Caki2 (cell line): ENCODE measurements around the gene APP. TPM values are rescaled to one million over a fixed set of nuclear protein-coding genes. Genes with fewer than 3 reads are reported as not detected.

Experiments used
- DNase-seq: peaks from one replicate; pipeline ENCODE4 v3.0.0-alpha.2; 2015; ENCODE audit warnings: low read depth
- in situ Hi-C: cut with HindIII; loops from 2 replicates; pipeline ENCODE4 v1.10.0; 2016; ENCODE audit warnings: low sequenced_read_pairs, low pct_unique_long_range_greater_than_20kb, mixed read lengths
- total RNA-seq: library from RNA; depleted of rRNA; stranded (reverse); fragments of >200 nt; shearing (Covaris generic); gene quantifications from 2 replicates; pipeline ENCODE4 v1.2.3, GENCODE V29; 2014; ENCODE audit warnings: low replicate concordance

APP gene
- total RNA-seq, 1 experiment from 2014 or later: 842 TPM

DNA sequence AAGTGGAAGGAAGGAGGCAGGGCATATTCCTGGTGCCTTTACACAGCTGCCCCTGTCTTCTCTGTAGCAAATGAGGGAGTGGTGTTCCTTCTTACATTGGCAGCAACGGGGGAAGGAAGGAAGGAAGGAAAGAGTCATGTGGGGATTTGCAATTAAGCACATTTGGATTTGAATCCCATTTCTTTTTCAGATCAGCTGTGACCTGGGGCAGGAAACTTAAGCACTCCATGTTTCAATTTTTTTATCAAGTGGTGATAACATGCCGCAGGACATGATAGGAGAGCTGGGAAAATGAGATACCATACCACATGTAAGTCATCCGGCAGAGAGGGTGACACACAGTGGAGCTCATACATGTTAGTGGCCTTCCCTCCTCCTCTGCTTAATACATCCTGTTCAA lies 186.8 kb downstream of the APP start:
- DNase-seq: no peak
- in situ Hi-C loops: no loop called here

- DNase-seq: no peak
- in situ Hi-C loops: no loop called here
These were observed 189.9 kb downstream of the APP start for GRCh38 chr21:25980710-25981109.

- in situ Hi-C loops: no loop called here
- no peak for DNase-seq
These were observed 190.5 kb downstream of the APP start for GRCh38 chr21:25979845-25980616.

DNA sequence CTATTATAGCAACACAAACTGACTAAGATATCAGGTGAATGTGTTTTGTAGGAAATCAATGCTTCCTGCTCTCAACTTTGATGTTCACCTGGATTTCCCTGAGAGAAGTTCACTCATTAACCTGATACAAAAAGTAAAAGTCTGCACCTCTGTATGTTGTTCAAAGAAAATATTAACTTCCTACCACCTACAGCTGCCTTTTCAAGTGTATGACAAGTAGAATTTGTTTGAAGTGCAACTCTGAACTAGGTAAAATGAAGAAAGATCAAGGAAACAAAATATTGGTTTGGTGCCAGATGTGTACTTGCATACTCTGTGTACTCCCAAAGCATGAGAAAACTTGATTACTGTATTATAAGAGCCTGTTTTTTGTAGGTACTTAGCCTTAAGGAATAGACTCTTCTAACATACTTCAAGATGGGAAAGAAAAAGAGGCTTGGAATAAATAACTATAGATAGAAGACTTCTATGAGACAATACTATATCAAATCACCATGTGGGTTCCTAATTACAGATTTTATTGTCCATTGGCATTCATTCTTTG lies 193.4 kb downstream of the APP start:
- in situ Hi-C loops: no loop called here
- DNase-seq: no peak

DNA sequence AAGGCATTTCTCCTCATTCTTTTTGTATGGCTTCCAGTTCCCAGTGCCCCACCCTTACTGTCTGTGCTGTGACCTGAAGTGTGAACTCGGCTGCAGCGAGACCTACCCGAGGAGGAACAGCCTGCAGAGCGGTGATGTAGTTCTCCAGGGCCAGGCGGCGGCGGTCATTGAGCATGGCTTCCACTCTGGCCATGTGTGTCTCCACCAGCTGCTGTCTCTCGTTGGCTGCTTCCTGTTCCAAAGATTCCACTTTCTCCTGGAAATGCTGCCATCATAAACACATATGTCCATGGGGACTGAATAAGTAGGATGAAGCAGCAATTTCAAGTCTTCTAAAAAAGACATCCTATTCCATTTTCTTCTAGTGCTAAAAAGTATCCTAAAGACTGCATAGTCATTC lies 195.6 kb downstream of the APP start:
- no peak for DNase-seq
- in situ Hi-C loops: no loop called here

- in situ Hi-C loops: no loop called here
- no peak for DNase-seq
These were observed 200.2 kb downstream of the APP start for GRCh38 chr21:25970254-25970930.

DNA sequence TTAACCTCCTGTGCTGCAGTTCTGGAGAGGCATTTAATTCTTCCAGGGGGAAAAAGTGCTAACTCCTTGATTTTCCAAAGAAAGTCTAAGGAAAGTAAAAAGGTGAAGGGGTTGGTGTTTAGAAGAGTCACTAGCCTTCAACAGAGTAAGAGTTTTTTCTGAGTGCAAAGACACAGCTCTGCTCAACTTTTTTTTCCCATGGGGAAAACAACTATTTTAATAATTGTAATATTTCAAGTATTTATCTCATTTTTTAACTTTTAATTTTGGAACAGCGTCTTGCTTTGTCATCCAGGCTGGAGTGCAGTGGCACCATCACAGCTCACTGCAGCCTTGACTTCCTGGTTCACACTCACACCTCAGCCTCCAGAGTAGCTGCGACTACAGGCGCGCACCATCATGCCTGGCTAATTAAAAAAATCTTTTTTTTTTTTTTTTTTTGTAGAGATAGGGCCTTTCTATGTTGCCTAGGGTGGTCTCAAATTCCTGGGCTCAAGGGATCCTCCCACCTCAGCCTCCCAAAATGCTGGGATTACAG lies 202.6 kb downstream of the APP start:
- in situ Hi-C loops: no loop called here
- DNase-seq: no peak

GRCh38 chr21:25967181-25967900 lies 203.2 kb downstream of the APP start:
- DNase-seq: no peak

DNA sequence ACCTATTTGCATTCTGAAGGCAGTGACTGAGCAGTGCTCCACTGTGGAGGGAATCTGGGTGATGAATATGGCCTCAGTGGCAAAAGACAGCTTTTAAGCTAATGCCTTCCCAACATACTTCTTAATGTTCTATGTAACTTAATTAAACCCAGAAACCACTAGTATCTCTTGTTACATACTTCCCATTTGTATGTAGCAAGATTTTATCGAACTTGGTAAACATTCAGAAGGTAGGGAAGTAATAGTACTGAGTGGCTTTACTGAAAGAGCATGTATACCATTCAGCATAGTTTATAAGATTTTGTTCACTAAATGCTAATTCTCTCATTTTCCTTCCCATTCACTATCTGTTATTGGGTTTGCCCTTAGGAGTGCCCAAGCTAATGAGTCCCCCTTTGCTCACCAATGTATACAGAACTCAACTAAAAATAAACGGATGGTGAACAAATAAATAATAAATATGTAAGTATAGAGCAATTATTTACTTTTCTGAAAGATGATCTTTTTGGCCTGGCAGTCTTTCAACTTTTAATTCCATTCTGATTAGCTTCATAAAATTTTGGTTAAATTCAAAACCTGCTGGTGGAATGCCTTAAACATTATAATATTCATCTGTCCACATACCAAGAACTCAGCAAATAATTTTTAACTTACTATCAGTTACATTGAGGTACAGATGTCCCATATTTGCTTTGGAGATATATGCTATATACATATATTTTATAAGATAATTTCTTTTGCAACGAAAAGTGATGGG lies 204.4 kb downstream of the APP start:
- in situ Hi-C loops: no loop called here
- no peak for DNase-seq

More at GRCh38 chr21:25967181-25967900, 203.2 kb downstream of the APP start:
- in situ Hi-C loops: no loop called here

GRCh38 chr21:25964926-25965325 lies 205.6 kb downstream of the APP start:
- in situ Hi-C loops: no loop called here
- DNase-seq: no peak

- DNase-seq: no peak
- in situ Hi-C loops: no loop called here
These were observed 206.6 kb downstream of the APP start for GRCh38 chr21:25964015-25964414.

DNA sequence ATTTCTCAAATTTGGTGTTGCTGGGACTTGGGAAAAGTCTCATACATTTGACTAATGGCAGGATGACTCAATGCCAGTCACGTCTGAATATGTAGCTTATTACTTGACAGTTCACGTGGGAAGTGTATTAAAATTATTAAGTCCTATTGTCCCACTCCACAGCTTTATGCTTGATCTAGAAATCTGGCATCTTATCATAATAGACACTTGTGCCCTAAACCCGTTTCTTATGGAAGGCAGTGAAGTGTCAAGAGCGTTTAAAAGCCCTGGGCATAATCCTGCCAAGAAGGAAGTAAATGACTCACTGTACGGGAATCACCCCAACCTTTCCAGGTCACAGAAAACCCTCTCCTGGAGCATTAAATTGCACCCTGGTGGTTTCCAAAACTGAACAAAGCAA lies 207.4 kb downstream of the APP start:
- peak; percentile 66 for DNase-seq
- in situ Hi-C loops: no loop called here

GRCh38 chr21:25961042-25961441 lies 209.5 kb downstream of the APP start:
- no peak for DNase-seq
- in situ Hi-C loops: no loop called here

GRCh38 chr21:25960402-25960801 lies 210.2 kb downstream of the APP start:
- in situ Hi-C loops: no loop called here
- no peak for DNase-seq

DNA sequence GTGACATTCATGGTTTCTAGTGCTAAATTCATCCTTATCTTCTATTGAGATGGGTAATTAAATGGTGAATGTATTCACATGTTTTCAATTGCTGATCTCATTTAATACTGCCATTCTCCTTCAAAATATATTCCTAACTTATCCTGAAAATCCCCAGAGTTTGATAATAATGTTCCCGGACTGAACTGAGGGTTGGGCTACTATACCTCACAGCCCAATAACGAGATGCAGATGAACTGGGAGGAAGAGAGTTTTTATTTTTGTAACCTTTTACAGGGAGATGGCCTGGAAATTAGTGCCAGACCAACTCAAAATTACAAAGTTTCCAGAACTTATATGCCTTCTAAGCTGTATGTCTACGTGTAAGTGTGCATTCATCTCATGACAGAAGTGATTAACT lies 210.8 kb downstream of the APP start:
- in situ Hi-C loops: no loop called here
- DNase-seq: no peak

GRCh38 chr21:25956993-25957714 lies 213.4 kb downstream of the APP start:
- in situ Hi-C loops: no loop called here
- no peak for DNase-seq

GRCh38 chr21:25955646-25956045 lies 214.9 kb downstream of the APP start:
- in situ Hi-C loops: no loop called here
- DNase-seq: no peak
